Duodenal mucosa (tissue), 2 donors: ENCODE results near the gene KRR1.

Experiments used
- H3K27ac ChIP-seq: one replicate; pipeline ENCODE4 v1.7.0; 2013; ENCODE audit warnings: low read depth, low read length
- H3K27me3 ChIP-seq, 2 donors: one replicate each; pipeline ENCODE4 v1.7.0; 2013; ENCODE audit warnings: low read length in 2 of 2, control low read depth in 1 of 2; ENCODE audit not compliant: insufficient read depth in 2 of 2, control insufficient read depth in 1 of 2
- H3K36me3 ChIP-seq, 2 donors: one replicate each; pipeline ENCODE4 v1.7.0; 2013; ENCODE audit warnings: low read length in 2 of 2, control low read depth in 1 of 2; ENCODE audit not compliant: insufficient read depth in 2 of 2, control insufficient read depth in 1 of 2
- H3K4me1 ChIP-seq, 2 donors: one replicate each; pipeline ENCODE4 v1.7.0; 2013; ENCODE audit warnings: low read length in 2 of 2, control low read depth in 1 of 2; ENCODE audit not compliant: insufficient read depth in 2 of 2, control insufficient read depth in 1 of 2
- H3K4me3 ChIP-seq, 2 donors: one replicate each; pipeline ENCODE4 v1.7.0; 2013; ENCODE audit warnings: low read length in 2 of 2, low read depth in 1 of 2
- H3K9ac ChIP-seq, 2 donors: one replicate each; pipeline ENCODE4 v1.7.0; 2013; ENCODE audit warnings: low read length in 2 of 2, low read depth in 1 of 2
- H3K9me3 ChIP-seq, 2 donors: one replicate each; pipeline ENCODE4 v1.7.0; 2013; ENCODE audit warnings: low read length in 2 of 2, control low read depth in 1 of 2; ENCODE audit not compliant: control insufficient read depth in 1 of 2

KRR1 gene

DNA sequence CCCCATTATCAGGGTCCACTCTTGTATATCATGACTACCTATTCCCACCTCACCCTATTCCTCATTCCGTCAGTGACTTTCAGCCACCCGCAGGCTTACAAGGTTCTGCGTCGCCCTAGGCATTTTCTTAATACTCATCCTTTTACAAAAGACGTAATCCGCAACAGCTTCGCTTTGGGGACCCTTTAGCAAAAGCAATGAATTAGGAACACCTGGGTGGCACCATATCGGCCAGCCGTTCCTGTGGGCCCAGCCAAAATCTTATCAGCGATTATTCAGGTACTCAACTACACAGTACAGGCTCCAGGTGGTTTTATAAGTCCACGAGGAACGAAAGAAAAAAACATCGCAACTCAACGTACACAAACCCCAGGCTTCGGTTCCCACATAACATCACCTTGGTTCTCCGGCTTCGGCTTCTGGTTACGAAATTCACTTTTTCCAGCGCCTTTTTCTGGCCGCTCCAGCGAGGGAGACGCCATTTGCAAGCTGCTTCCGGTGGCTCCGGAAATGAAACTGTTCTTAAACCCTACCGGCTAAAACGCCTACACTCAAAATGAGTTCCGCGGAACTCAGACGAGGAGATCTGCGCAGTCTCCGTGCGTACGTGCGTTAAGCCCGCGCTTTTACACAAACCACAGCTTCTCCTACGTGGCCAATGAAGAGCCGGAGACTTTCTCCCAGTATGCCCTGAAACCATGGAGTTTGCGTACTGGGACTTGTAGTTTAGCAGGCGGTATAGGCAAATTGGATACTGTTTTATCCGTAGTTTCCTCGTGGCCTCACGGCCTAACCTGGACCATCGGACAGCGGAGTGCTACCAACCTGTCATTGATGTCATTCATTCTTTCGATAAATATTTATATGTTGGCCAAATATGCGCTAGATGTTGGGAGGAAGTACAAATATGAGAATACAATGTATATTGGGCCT, at the start of gene KRR1:
Gene KRR1, minus strand, starts transcription at position 494 of the 933 bp plus-strand sequence. Its CDS starts 12 bp downstream, at position 482.
- Histone ChIP-seq H3K36me3 (peaks cover 0 to 3% of the 10 kb centered on the region in 2 donors), H3K9ac (peak within 1 kb of the TSS; percentile 73 to 89), H3K27me3 (no peaks in the 10 kb centered on the region), H3K27ac (no peak within 1 kb of the TSS), H3K4me3 (peak within 1 kb of the TSS; percentile 94 to 99), H3K4me1 (peaks cover 10 to 14% of the 10 kb centered on the region in 2 donors), H3K9me3 (no peaks in the 10 kb centered on the region)

DNA sequence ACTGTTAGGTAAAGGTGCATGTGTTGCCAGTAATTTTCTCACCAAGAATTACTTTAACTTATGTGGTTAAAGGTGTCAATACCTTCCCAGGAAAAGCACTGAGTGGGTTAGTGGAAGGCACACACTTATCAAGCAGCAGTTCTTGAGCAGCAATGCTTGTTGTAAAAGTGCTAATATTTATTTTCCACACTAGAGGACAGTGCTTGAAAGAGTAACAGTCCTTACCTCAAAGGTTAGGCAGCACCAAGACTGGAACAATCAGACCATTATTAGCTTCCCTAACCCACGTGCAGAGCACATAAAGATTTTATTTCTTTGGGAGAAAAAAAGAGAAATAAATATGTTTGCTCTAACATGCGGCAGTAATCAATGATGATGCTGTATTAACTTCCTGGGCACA, 48.8 kb upstream of the KRR1 start:
- Histone ChIP-seq H3K4me3 (no peak overlapping the region), H3K4me1 (no peaks in the 10 kb centered on the region), H3K9me3 (no peaks in the 10 kb centered on the region), H3K36me3 (no peaks in the 10 kb centered on the region), H3K9ac (no peak overlapping the region), H3K27me3 (no peaks in the 10 kb centered on the region), H3K27ac (no peak overlapping the region)

- H3K9ac ChIP-seq: no peak overlapping the region
- no peaks in the 10 kb centered on the region for H3K9me3 ChIP-seq
- H3K4me3 ChIP-seq: no peak overlapping the region
- no peaks in the 10 kb centered on the region for H3K36me3 ChIP-seq
- no peaks in the 10 kb centered on the region for H3K4me1 ChIP-seq
- H3K27ac ChIP-seq: no peak overlapping the region
- no peaks in the 10 kb centered on the region for H3K27me3 ChIP-seq
Measured at GRCh38 chr12:75558287-75558686, 46.9 kb upstream of the KRR1 start.

DNA sequence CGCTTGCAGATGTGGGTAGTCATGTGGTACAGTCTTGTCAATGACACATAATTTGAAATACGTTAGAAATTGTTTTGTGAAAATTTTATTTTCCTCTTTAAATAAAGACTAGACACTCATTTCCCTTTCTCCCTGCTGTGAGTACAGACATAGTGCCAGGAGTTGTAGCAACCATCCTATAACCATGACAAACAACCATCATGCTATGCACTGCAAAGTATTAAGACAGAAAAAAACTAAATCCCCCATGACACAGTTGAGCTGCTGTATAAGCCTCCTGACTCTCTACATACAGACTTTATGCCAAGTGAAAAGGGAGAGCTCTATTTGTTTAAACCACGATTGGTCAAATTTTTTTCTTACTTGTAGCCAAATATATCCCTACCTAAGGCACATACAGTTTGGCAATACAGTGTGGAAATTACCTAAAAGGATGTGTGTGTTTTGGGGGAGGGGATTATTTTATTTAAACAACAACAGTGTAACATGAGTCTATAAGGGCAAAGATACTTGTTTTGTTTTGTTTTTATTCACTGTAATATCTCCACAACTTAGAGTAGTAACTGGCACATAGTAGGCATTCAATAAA, 45.0 kb upstream of the KRR1 start:
- Histone ChIP-seq H3K27me3 (no peaks in the 10 kb centered on the region), H3K27ac (no peak overlapping the region), H3K36me3 (no peaks in the 10 kb centered on the region)

GRCh38 chr12:75554556-75554880, 43.1 kb upstream of the KRR1 start:
- no peak overlapping the region for H3K9ac ChIP-seq
- H3K4me1 ChIP-seq: no peaks in the 10 kb centered on the region
- H3K36me3 ChIP-seq: no peaks in the 10 kb centered on the region
- H3K4me3 ChIP-seq: no peak overlapping the region
- H3K27ac ChIP-seq: no peak overlapping the region
- H3K27me3 ChIP-seq: no peaks in the 10 kb centered on the region
- no peaks in the 10 kb centered on the region for H3K9me3 ChIP-seq

More for the DNA sequence above, 45.0 kb upstream of the KRR1 start:
- H3K4me3 ChIP-seq: no peak overlapping the region
- no peaks in the 10 kb centered on the region for H3K4me1 ChIP-seq
- no peaks in the 10 kb centered on the region for H3K9me3 ChIP-seq
- no peak overlapping the region for H3K9ac ChIP-seq

DNA sequence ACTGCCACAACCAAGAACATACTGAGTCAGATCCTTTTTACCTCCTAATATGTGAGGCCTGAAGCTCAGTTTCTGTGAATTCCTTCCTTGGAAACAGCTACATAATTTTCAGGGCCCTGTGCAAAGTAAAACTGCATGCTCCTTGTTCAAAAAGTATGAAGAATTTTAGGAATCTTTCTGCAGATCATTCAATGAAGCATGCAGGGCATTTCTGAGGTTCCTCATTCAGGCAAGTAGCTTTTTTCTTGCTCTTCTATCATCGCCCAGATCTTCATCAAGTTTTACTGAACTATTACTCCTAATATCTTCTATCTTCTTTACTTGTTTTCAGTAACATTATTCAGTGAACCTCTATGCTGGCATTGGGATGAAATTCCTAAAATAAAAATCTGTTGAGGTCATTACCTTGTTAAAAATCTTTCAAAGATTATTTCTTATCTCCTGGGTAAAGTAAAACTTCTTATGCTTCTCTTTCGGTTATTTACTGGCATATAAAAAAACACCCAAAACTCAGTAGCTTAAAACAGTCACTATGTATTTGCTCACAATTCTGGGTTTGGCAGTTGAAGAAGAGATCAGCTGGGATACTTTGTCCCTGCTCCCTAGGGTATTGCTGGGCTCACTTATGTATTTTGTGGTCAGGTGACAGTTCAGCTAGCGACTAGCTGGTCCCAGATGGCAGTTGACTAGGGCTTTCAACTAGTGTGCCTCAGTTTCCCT, 42.6 kb upstream of the KRR1 start:
- Histone ChIP-seq H3K4me1 (no peaks in the 10 kb centered on the region), H3K27ac (no peak overlapping the region), H3K36me3 (no peaks in the 10 kb centered on the region), H3K27me3 (no peaks in the 10 kb centered on the region), H3K9me3 (no peaks in the 10 kb centered on the region), H3K9ac (no peak overlapping the region), H3K4me3 (no peak overlapping the region)

DNA sequence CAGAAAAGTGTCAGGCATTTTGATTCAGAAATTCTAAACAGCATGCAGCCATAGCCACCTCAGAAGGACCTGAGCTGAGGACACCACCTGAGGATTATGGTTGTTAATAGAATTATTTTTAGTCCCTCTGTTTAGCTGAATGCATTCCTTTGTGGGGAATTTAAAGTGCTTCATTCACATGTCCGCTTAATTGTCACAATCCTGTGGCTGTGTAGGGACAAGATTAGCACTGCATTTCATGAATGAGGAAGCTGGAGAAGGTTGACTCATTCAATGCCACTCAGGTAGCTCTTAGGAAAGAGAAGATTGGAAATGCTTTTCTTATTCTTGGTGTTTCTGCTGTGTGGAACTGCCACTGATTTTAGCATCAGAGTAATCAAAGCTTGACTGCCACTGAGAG, 42.0 kb upstream of the KRR1 start:
- H3K27me3 ChIP-seq: no peaks in the 10 kb centered on the region
- no peak overlapping the region for H3K4me3 ChIP-seq
- no peaks in the 10 kb centered on the region for H3K9me3 ChIP-seq
- no peak overlapping the region for H3K27ac ChIP-seq
- no peak overlapping the region for H3K9ac ChIP-seq
- H3K4me1 ChIP-seq: no peaks in the 10 kb centered on the region
- no peaks in the 10 kb centered on the region for H3K36me3 ChIP-seq

GRCh38 chr12:75551477-75551876, 40.1 kb upstream of the KRR1 start:
- no peak overlapping the region for H3K4me3 ChIP-seq
- H3K36me3 ChIP-seq: no peaks in the 10 kb centered on the region
- H3K27me3 ChIP-seq: no peaks in the 10 kb centered on the region
- no peaks in the 10 kb centered on the region for H3K4me1 ChIP-seq
- no peak overlapping the region for H3K27ac ChIP-seq
- H3K9me3 ChIP-seq: no peaks in the 10 kb centered on the region
- no peak overlapping the region for H3K9ac ChIP-seq

DNA sequence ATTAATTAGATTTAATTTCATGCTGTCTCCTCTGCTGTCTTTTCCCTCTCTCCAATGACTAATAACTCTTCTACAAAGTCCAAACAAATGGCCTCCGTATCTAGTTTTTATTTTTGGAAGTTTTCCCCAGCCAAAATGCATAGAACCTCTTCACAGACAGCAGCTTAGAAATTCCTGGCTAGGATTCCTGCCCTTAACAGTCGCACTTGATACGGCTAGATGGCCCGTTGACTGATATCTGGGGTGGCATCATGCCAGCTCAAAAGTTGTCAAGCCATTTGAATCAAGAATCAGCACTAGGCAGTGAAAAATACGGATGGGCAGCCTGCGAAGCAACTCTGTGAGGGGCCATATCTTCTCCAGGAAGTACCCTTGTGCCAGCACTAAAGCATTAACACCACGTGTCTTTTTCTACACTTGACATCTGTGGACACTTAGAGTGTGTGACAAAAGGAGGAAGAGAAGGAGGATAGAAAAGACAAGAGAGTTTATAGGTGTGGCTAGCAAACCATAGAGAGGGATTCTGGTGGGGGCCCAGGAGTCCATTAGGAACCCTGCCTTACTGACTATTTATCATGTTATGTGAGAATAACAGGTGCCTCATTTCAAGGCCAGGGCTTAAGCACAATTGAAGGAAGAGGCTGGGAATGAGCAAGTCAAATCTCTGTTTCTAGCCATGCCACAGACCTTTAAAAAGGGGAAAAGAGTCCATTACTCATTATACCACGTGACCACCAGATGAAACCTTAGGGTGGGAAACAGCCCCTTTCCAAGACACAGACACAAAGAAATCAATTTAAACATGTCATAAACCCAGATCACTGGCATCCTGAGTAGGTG, 39.2 kb upstream of the KRR1 start:
- H3K4me1 ChIP-seq: no peaks in the 10 kb centered on the region
- H3K27ac ChIP-seq: no peak overlapping the region
- no peaks in the 10 kb centered on the region for H3K27me3 ChIP-seq
- no peak overlapping the region for H3K4me3 ChIP-seq
- no peak overlapping the region for H3K9ac ChIP-seq
- no peaks in the 10 kb centered on the region for H3K36me3 ChIP-seq
- no peaks in the 10 kb centered on the region for H3K9me3 ChIP-seq
